HG03342 (cell line): ENCODE data around the gene GTF2A1.
"Not testable (repeated sequence)": the region's sequence is repeated elsewhere in the genome, so short reads cannot be mapped to it uniquely, and the experiment has no call there.

Experiments
- ATAC-seq: cut with Tn5 transposase; IDR thresholded peaks from one replicate; pipeline ENCODE4 v1.9.1; 2021; ENCODE audit warnings: mild to moderate bottlenecking, moderate library complexity; ENCODE audit not compliant: unreplicated experiment

The GTF2A1 gene

GRCh38 chr14:81220830-81221578, at the start of gene GTF2A1:
GTF2A1 (minus strand) TSS chr14:81220959; CDS start chr14:81220518, 441 bp downstream.
- ATAC-seq, result peak; percentile 74

- ATAC-seq, result no peak
Observed at GRCh38 chr14:81269979-81270375, 49.2 kb upstream of the GTF2A1 start.

GRCh38 chr14:81269100-81269978, 48.6 kb upstream of the GTF2A1 start:
- peak; percentile 77 for ATAC-seq

- ATAC-seq, result no peak
Observed at GRCh38 chr14:81268016-81268416, 47.3 kb upstream of the GTF2A1 start.

- ATAC-seq, result no peak
Observed at GRCh38 chr14:81265636-81266169, 44.9 kb upstream of the GTF2A1 start.

GRCh38 chr14:81264671-81265070, 43.9 kb upstream of the GTF2A1 start:
- ATAC-seq, result no peak

- no peak for ATAC-seq
Observed at GRCh38 chr14:81263777-81264410, 43.1 kb upstream of the GTF2A1 start.

GRCh38 chr14:81261176-81261575, 40.4 kb upstream of the GTF2A1 start:
- no peak for ATAC-seq

- no peak for ATAC-seq
Observed at GRCh38 chr14:81260732-81261131, 40.0 kb upstream of the GTF2A1 start.

- ATAC-seq, result peak; percentile 77
Observed at GRCh38 chr14:81256289-81256960, 35.7 kb upstream of the GTF2A1 start.

- no peak for ATAC-seq
Observed at GRCh38 chr14:81252278-81252677, 31.5 kb upstream of the GTF2A1 start.

GRCh38 chr14:81247271-81247766, 26.6 kb upstream of the GTF2A1 start:
- no peak for ATAC-seq

GRCh38 chr14:81246461-81247270, 25.9 kb upstream of the GTF2A1 start:
- ATAC-seq, result no peak

GRCh38 chr14:81245771-81246170, 25.0 kb upstream of the GTF2A1 start:
- no peak for ATAC-seq

- not testable (repeated sequence) for ATAC-seq
Observed at GRCh38 chr14:81244431-81244830, 23.7 kb upstream of the GTF2A1 start.

- no peak for ATAC-seq
Observed at GRCh38 chr14:81243499-81243898, 22.7 kb upstream of the GTF2A1 start.

GRCh38 chr14:81236849-81237248, 16.1 kb upstream of the GTF2A1 start:
- not testable (repeated sequence) for ATAC-seq

GRCh38 chr14:81236138-81236537, 15.4 kb upstream of the GTF2A1 start:
- ATAC-seq, result no peak

- ATAC-seq, result peak; percentile 60
Observed at GRCh38 chr14:81235096-81235495, 14.3 kb upstream of the GTF2A1 start.

GRCh38 chr14:81234278-81234677, 13.5 kb upstream of the GTF2A1 start:
- no peak for ATAC-seq
